ENCODE results near the gene TPM4.

TPM4 gene

DNA sequence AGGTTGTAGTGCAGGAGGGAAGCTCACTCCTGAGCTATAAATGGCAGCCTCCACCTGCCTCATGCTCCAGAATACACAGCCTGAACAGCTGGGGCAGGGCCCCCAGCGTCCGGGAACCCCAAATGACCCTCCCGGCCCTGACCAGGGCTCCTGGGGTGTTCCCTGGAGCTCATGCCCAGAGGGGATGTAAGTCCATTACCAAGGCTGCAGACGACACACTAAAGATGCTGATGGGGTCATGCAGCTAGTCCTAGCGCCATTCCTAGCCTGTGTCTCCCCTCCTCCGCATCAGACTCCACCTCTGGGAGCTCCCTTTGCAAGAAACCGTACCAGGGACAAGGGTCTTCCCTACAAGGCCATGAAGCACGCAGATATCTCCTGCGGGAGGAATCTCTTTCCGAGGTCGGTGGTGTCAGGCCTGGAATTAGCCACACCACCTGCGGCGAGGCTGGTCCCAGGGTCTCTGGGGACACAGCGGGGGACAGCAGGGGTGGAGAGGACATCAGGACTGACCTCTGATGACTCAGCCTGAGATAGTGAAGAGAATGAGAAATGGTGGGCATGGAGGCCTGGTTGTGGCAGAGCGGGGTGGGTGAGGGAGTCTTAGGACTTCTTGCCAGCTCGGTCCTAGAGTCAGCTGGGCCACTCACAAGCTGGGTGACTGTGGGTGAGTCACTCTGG is 11.9 kb upstream of the TPM4 start:
- Histone ChIP-seq H3K27ac (ENCODE audit: low read depth, low read length) (no peak overlapping the region), H2BK5ac (ENCODE audit: low read length) (no peak overlapping the region), H3K4me2 (ENCODE audit: low read length) (no peak overlapping the region), H3K79me1 (ENCODE audit: low read length) (no peaks in the 10 kb centered on the region), H3K79me2 (ENCODE audit: control insufficient read depth, insufficient read depth, low read length) (no peaks in the 10 kb centered on the region), H4K5ac (ENCODE audit: low read length) (no peak overlapping the region), H2BK120ac (ENCODE audit: low read depth, low read length) (no peak overlapping the region), H3K9ac (ENCODE audit: low read length) (no peak overlapping the region), H3K4me1 (ENCODE audit: control insufficient read depth, low read depth, low read length) (no peaks in the 10 kb centered on the region), H3K23ac (ENCODE audit: low read length) (no peak overlapping the region), H2BK15ac (replicated peaks; ENCODE audit: low read depth) (no peak overlapping the region), H3K36me3 (ENCODE audit: control insufficient read depth, insufficient read depth, low read length) (no peaks in the 10 kb centered on the region), H3K27me3 (ENCODE audit: insufficient read depth, low read length, poor library complexity) (no peaks in the 10 kb centered on the region), H3K56ac (ENCODE audit: low read length) (no peak overlapping the region), H4K8ac (ENCODE audit: low read depth, low read length) (no peak overlapping the region), H3K4ac (ENCODE audit: low read depth, low read length) (no peak overlapping the region), H3K18ac (ENCODE audit: low read length) (no peak overlapping the region), H3K4me3 (ENCODE audit: low read length) (no peak overlapping the region), H2AK5ac (ENCODE audit: low read length) (no peak overlapping the region)
- no peak for DNase-seq
- no CpG with 5 or more reads among the region's 16 CpGs for WGBS (ENCODE audit: extremely low coverage, insufficient coverage, low lambda C conversion rate)

DNA sequence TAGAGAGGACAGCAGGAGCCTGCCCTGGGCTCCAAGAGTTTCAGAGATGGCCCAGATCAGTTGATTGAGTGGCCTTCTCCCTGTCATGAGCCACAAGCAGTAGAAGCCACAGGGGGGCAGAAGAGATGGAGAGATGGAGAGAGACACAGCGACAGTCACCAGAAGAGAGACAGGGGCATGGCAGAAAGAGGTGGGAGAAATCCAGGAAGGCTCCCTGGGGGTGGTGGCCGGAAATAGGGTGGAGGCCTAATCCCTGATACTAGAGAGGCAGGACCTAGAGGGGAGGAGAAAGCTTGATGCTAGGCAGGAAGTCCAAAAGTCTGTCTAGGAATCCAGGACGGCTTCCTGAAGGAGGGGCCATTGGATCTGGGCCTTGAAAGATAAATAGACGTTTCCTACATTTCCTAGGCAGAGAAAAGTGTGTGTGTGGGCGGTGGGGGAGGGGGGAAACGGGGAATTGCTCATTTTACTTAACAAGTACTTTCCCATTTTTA is 9.6 kb upstream of the TPM4 start:
- no peak overlapping the region for H3K4ac ChIP-seq (ENCODE audit: low read depth, low read length)
- H4K8ac ChIP-seq (ENCODE audit: low read depth, low read length), result no peak overlapping the region
- no peaks in the 10 kb centered on the region for H3K27me3 ChIP-seq (ENCODE audit: insufficient read depth, low read length, poor library complexity)
- WGBS (ENCODE audit: extremely low coverage, insufficient coverage, low lambda C conversion rate), result no CpG with 5 or more reads among the region's 6 CpGs
- H4K5ac ChIP-seq (ENCODE audit: low read length), result no peak overlapping the region
- no peaks in the 10 kb centered on the region for H3K4me1 ChIP-seq (ENCODE audit: control insufficient read depth, low read depth, low read length)
- no peak overlapping the region for H2BK15ac ChIP-seq (replicated peaks; ENCODE audit: low read depth)
- DNase-seq, result no peak
- no peaks in the 10 kb centered on the region for H3K36me3 ChIP-seq (ENCODE audit: control insufficient read depth, insufficient read depth, low read length)
- H3K4me3 ChIP-seq (ENCODE audit: low read length), result no peak overlapping the region
- no peaks in the 10 kb centered on the region for H3K79me1 ChIP-seq (ENCODE audit: low read length)
- H2BK120ac ChIP-seq (ENCODE audit: low read depth, low read length), result no peak overlapping the region
- H3K9ac ChIP-seq (ENCODE audit: low read length), result no peak overlapping the region
- H3K79me2 ChIP-seq (ENCODE audit: control insufficient read depth, insufficient read depth, low read length), result no peaks in the 10 kb centered on the region
- H3K56ac ChIP-seq (ENCODE audit: low read length), result no peak overlapping the region
- no peak overlapping the region for H3K27ac ChIP-seq (ENCODE audit: low read depth, low read length)
- H3K18ac ChIP-seq (ENCODE audit: low read length), result no peak overlapping the region
- H3K23ac ChIP-seq (ENCODE audit: low read length), result no peak overlapping the region
- no peak overlapping the region for H3K4me2 ChIP-seq (ENCODE audit: low read length)
- no peak overlapping the region for H2BK5ac ChIP-seq (ENCODE audit: low read length)
- H2AK5ac ChIP-seq (ENCODE audit: low read length), result no peak overlapping the region

DNA sequence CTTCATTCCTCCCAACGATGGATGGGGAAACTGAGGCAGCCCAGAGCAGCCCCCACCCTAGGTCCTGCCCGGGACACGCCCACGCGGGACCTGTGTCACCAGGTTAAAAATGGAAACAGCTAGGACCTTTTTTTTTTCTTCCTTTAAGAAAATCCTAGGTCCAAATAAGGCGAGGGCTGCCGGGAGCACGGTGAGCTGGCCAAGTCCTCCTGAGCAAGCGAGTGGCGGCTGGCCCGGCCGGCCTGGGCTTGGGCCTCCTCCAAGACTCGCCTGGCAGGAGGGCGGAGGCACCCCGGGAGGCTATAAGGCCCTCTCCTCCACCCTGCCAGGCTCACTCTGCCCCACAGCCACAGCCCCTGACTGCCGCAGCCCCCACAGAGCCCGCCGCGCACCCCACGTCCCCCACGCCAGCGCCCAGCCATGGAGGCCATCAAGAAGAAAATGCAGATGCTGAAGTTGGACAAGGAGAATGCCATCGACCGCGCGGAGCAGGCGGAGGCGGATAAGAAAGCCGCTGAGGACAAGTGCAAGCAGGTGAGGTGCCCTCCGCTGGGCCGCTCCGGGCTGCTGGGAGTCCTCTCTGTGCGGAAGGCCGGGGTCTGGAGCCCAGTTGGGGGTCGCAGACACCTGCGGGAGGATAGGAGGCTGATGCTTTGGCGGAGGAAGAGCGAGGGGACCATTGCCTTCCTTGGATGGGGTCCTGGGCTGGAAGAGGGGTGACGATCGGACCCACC is 8.9 kb upstream of the TPM4 start:
- Histone ChIP-seq H4K5ac (ENCODE audit: low read length) (no peak overlapping the region), H3K27me3 (ENCODE audit: insufficient read depth, low read length, poor library complexity) (no peaks in the 10 kb centered on the region), H3K18ac (ENCODE audit: low read length) (no peak overlapping the region), H4K8ac (ENCODE audit: low read depth, low read length) (no peak overlapping the region), H3K4me2 (ENCODE audit: low read length) (no peak overlapping the region), H3K79me1 (ENCODE audit: low read length) (no peaks in the 10 kb centered on the region), H3K23ac (ENCODE audit: low read length) (no peak overlapping the region), H3K79me2 (ENCODE audit: control insufficient read depth, insufficient read depth, low read length) (no peaks in the 10 kb centered on the region), H2BK15ac (replicated peaks; ENCODE audit: low read depth) (no peak overlapping the region), H3K4ac (ENCODE audit: low read depth, low read length) (no peak overlapping the region), H3K9ac (ENCODE audit: low read length) (no peak overlapping the region), H3K56ac (ENCODE audit: low read length) (no peak overlapping the region), H2BK5ac (ENCODE audit: low read length) (no peak overlapping the region), H2BK120ac (ENCODE audit: low read depth, low read length) (no peak overlapping the region), H3K36me3 (ENCODE audit: control insufficient read depth, insufficient read depth, low read length) (no peaks in the 10 kb centered on the region), H2AK5ac (ENCODE audit: low read length) (no peak overlapping the region), H3K27ac (ENCODE audit: low read depth, low read length) (no peak overlapping the region), H3K4me1 (ENCODE audit: control insufficient read depth, low read depth, low read length) (no peaks in the 10 kb centered on the region), H3K4me3 (ENCODE audit: low read length) (no peak overlapping the region)
- no peak for DNase-seq
- no CpG with 5 or more reads among the region's 40 CpGs for WGBS (ENCODE audit: extremely low coverage, insufficient coverage, low lambda C conversion rate)

DNA sequence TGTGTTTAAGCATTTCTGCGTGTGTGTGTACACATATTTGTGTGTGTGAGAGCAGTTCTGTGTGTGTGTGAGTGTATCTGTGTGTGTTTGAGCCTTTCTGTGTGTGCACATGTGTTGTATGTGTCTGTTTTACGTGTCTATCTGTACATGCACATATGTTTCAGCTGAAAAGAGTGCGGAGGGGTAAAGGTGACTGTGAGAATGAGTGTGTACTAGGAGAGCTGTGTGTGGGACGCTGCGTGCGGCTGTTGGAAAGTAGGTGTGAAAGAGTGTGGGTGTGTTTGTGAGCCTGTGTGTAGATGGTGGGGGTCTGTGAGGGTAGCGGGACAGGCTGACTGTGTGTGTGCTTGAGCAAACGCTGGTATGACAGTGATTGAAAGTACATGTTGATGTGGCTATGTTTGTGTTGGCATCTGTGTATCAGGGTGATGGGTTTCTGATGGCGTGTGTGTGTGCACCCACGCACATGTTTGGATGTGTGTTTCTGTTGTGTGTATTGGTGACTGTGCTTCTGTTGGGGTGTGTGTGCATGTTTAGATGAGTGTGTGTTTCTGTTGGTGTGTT is 7.5 kb upstream of the TPM4 start:
- Histone ChIP-seq H3K27me3 (ENCODE audit: insufficient read depth, low read length, poor library complexity) (no peaks in the 10 kb centered on the region), H3K4ac (ENCODE audit: low read depth, low read length) (no peak overlapping the region), H2BK5ac (ENCODE audit: low read length) (no peak overlapping the region), H3K27ac (ENCODE audit: low read depth, low read length) (no peak overlapping the region), H3K4me2 (ENCODE audit: low read length) (no peak overlapping the region), H4K5ac (ENCODE audit: low read length) (no peak overlapping the region), H3K23ac (ENCODE audit: low read length) (no peak overlapping the region), H3K9ac (ENCODE audit: low read length) (no peak overlapping the region), H4K8ac (ENCODE audit: low read depth, low read length) (no peak overlapping the region), H3K79me1 (ENCODE audit: low read length) (no peaks in the 10 kb centered on the region), H2BK120ac (ENCODE audit: low read depth, low read length) (no peak overlapping the region), H3K4me3 (ENCODE audit: low read length) (no peak overlapping the region), H2BK15ac (replicated peaks; ENCODE audit: low read depth) (no peak overlapping the region), H2AK5ac (ENCODE audit: low read length) (no peak overlapping the region), H3K18ac (ENCODE audit: low read length) (no peak overlapping the region), H3K4me1 (ENCODE audit: control insufficient read depth, low read depth, low read length) (no peaks in the 10 kb centered on the region), H3K36me3 (ENCODE audit: control insufficient read depth, insufficient read depth, low read length) (no peaks in the 10 kb centered on the region), H3K79me2 (ENCODE audit: control insufficient read depth, insufficient read depth, low read length) (no peaks in the 10 kb centered on the region), H3K56ac (ENCODE audit: low read length) (no peak overlapping the region)
- no CpG with 5 or more reads among the region's 10 CpGs for WGBS (ENCODE audit: extremely low coverage, insufficient coverage, low lambda C conversion rate)
- DNase-seq, result no peak

GRCh38 chr19:16069813-16070365 is 6.4 kb upstream of the TPM4 start:
- Histone ChIP-seq H3K4me3 (ENCODE audit: low read length) (no peak overlapping the region), H3K56ac (ENCODE audit: low read length) (no peak overlapping the region), H3K79me1 (ENCODE audit: low read length) (no peaks in the 10 kb centered on the region), H3K4ac (ENCODE audit: low read depth, low read length) (no peak overlapping the region), H3K36me3 (ENCODE audit: control insufficient read depth, insufficient read depth, low read length) (no peaks in the 10 kb centered on the region), H4K8ac (ENCODE audit: low read depth, low read length) (no peak overlapping the region), H3K23ac (ENCODE audit: low read length) (no peak overlapping the region), H2BK15ac (replicated peaks; ENCODE audit: low read depth) (no peak overlapping the region), H3K79me2 (ENCODE audit: control insufficient read depth, insufficient read depth, low read length) (no peaks in the 10 kb centered on the region), H3K18ac (ENCODE audit: low read length) (no peak overlapping the region), H3K27ac (ENCODE audit: low read depth, low read length) (no peak overlapping the region), H3K4me2 (ENCODE audit: low read length) (no peak overlapping the region), H3K4me1 (ENCODE audit: control insufficient read depth, low read depth, low read length) (no peaks in the 10 kb centered on the region), H2BK5ac (ENCODE audit: low read length) (no peak overlapping the region), H2AK5ac (ENCODE audit: low read length) (no peak overlapping the region), H4K5ac (ENCODE audit: low read length) (no peak overlapping the region), H3K9ac (ENCODE audit: low read length) (no peak overlapping the region), H2BK120ac (ENCODE audit: low read depth, low read length) (no peak overlapping the region), H3K27me3 (ENCODE audit: insufficient read depth, low read length, poor library complexity) (no peaks in the 10 kb centered on the region)
- DNase-seq, result no peak
- 100% methylated on average over 1 of the region's 10 CpGs for WGBS (ENCODE audit: extremely low coverage, insufficient coverage, low lambda C conversion rate)

All from mesendoderm (in vitro differentiated cells).